Uterus (tissue), 4 donors: ENCODE results near the gene OXCT1. TPM values are rescaled to one million over a fixed set of nuclear protein-coding genes. Genes with fewer than 3 reads are reported as not detected.
"Not testable (repeated sequence)": the region's sequence is repeated elsewhere in the genome, so short reads cannot be mapped to it uniquely, and the experiment has no call there.

ENCODE experiments used
- DNase-seq, 2 donors: peaks; one replicate each; pipeline ENCODE4 v3.0.0-alpha.2; 2019 to 2020
- H3K27ac ChIP-seq, 2 donors: fragments of 200-600 bp; sonication (generic); 1 replicate in 1 of 2; 2 replicates in 1 of 2; pipeline ENCODE4 v1.5.1; 2016 to 2018
- H3K27me3 ChIP-seq, 2 donors: fragments of 200-600 bp; sonication (generic); one replicate each; pipeline ENCODE4 v1.5.1; 2018 to 2019; ENCODE audit warnings: control low read depth in 1 of 2
- H3K36me3 ChIP-seq, 2 donors: fragments of 200-600 bp; sonication (generic); one replicate each; pipeline ENCODE4 v1.5.1; 2019; ENCODE audit warnings: control low read depth in 1 of 2
- H3K4me1 ChIP-seq, 2 donors: fragments of 200-600 bp; sonication (generic); one replicate each; pipeline ENCODE4 v1.5.1; 2018 to 2019; ENCODE audit warnings: control low read depth in 1 of 2
- H3K4me3 ChIP-seq, 2 donors: fragments of 200-600 bp; sonication (generic); 1 replicate in 1 of 2; 2 replicates in 1 of 2; pipeline ENCODE4 v1.5.1; 2018 to 2019; ENCODE audit warnings: mild to moderate bottlenecking in 1 of 2
- H3K9me3 ChIP-seq, 2 donors: fragments of 200-600 bp; sonication (generic); one replicate each; pipeline ENCODE4 v1.5.1; 2019; ENCODE audit warnings: control low read depth in 1 of 2
- CTCF ChIP-seq, 4 experiments: fragments of 200-600 bp in 2 of 4; fragments of 450-650 bp in 2 of 4; sonication (generic) in 2 of 4; IDR thresholded peaks; one replicate each; pipeline ENCODE4 v1.5.1; 2016 to 2019; ENCODE audit warnings: antibody characterized with exemption in 4 of 4, mild to moderate bottlenecking in 2 of 4, moderate library complexity in 1 of 4
- POLR2A ChIP-seq, 2 donors: fragments of 450-650 bp; IDR thresholded peaks; one replicate each; pipeline ENCODE4 v1.6.1; 2016; ENCODE audit warnings: antibody characterized with exemption in 2 of 2, mild to moderate bottlenecking in 1 of 2, moderate library complexity in 1 of 2
- intact Hi-C: fragments of 100-400 bp; cut with DNase I; formaldehyde crosslinking; loops from one replicate; pipeline ENCODE4 v1.15.1; 2023; ENCODE audit warnings: low total_unique reads
- total RNA-seq, 4 donors: library from RNA; depleted of rRNA in 3 of 4; stranded (reverse); fragments of >200 nt in 3 of 4; gene quantifications; one replicate each; pipeline versions ENCODE4 v1.1.0 to v1.2.4, GENCODE V29; 2014 to 2023
- donor health status: DM: yes; HTN: yes; CAD: no.

The OXCT1 gene
- total RNA-seq, 4 donors from 2014 or later, result 11.2 to 37.3 (median 27.0) TPM

- Histone ChIP-seq H3K9me3 (no peaks in the 10 kb centered on the region), H3K27ac (no peak overlapping the region), H3K27me3 (no peaks in the 10 kb centered on the region), H3K36me3 (no peaks in the 10 kb centered on the region), H3K4me1 (no peaks in the 10 kb centered on the region), H3K4me3 (no peak overlapping the region)
- DNase-seq, result no peak
- TF ChIP-seq POLR2A (IDR thresholded peaks at IDR 0.05) (no peak), CTCF (IDR thresholded peaks at IDR 0.05) (no peak)
- intact Hi-C loops, result no loop called here
Measured at GRCh38 chr5:41747708-41748107, 122.5 kb downstream of the OXCT1 start.

GRCh38 chr5:41747301-41747700, 122.9 kb downstream of the OXCT1 start:
- TF ChIP-seq POLR2A (IDR thresholded peaks at IDR 0.05) (no peak), CTCF (IDR thresholded peaks at IDR 0.05) (no peak)
- intact Hi-C loops, result no loop called here
- DNase-seq, result no peak
- Histone ChIP-seq H3K9me3 (no peaks in the 10 kb centered on the region), H3K4me3 (no peak overlapping the region), H3K4me1 (no peaks in the 10 kb centered on the region), H3K36me3 (no peaks in the 10 kb centered on the region), H3K27ac (no peak overlapping the region), H3K27me3 (no peaks in the 10 kb centered on the region)

- intact Hi-C loops, H3K27me3 ChIP-seq, H3K27ac ChIP-seq, DNase-seq, H3K4me1 ChIP-seq, H3K36me3 ChIP-seq, H3K4me3 ChIP-seq, H3K9me3 ChIP-seq: not testable (repeated sequence)
Measured at GRCh38 chr5:41742608-41743007, 127.6 kb downstream of the OXCT1 start.

GRCh38 chr5:41738710-41739354, 131.4 kb downstream of the OXCT1 start:
- Histone ChIP-seq H3K4me3 (no peak overlapping the region), H3K4me1 (no peaks in the 10 kb centered on the region), H3K27ac (no peak overlapping the region), H3K9me3 (no peaks in the 10 kb centered on the region), H3K27me3 (no peaks in the 10 kb centered on the region), H3K36me3 (no peaks in the 10 kb centered on the region)
- intact Hi-C loops, result no loop called here
- no peak for TF ChIP-seq POLR2A (IDR thresholded peaks at IDR 0.05)
- TF ChIP-seq CTCF (IDR thresholded peaks at IDR 0.05), result no peak
- no peak for DNase-seq

- DNase-seq, result no peak
- H3K27ac ChIP-seq, result no peak overlapping the region
- H3K36me3 ChIP-seq, result no peaks in the 10 kb centered on the region
- no peaks in the 10 kb centered on the region for H3K27me3 ChIP-seq
- no peaks in the 10 kb centered on the region for H3K9me3 ChIP-seq
- H3K4me3 ChIP-seq, result no peak overlapping the region
- TF ChIP-seq CTCF (IDR thresholded peaks at IDR 0.05) (no peak), POLR2A (IDR thresholded peaks at IDR 0.05) (no peak)
- H3K4me1 ChIP-seq, result no peaks in the 10 kb centered on the region
- intact Hi-C loops, result no loop called here
Measured at GRCh38 chr5:41736641-41737040, 133.6 kb downstream of the OXCT1 start.

- no peak for DNase-seq
- H3K4me1 ChIP-seq, result no peaks in the 10 kb centered on the region
- H3K4me3 ChIP-seq, result no peak overlapping the region
- H3K27ac ChIP-seq, result no peak overlapping the region
- no peaks in the 10 kb centered on the region for H3K9me3 ChIP-seq
- no peak for TF ChIP-seq POLR2A (IDR thresholded peaks at IDR 0.05)
- no peak for TF ChIP-seq CTCF (IDR thresholded peaks at IDR 0.05)
- H3K36me3 ChIP-seq, result no peaks in the 10 kb centered on the region
- H3K27me3 ChIP-seq, result no peaks in the 10 kb centered on the region
- intact Hi-C loops, result no loop called here
Measured at GRCh38 chr5:41735213-41735612, 135.0 kb downstream of the OXCT1 start.

- H3K4me1 ChIP-seq, H3K27ac ChIP-seq, H3K4me3 ChIP-seq, DNase-seq, intact Hi-C loops, H3K36me3 ChIP-seq, H3K27me3 ChIP-seq, H3K9me3 ChIP-seq: not testable (repeated sequence)
Measured at GRCh38 chr5:41729381-41729780, 140.8 kb downstream of the OXCT1 start.
